CD4-positive, alpha-beta T cell treated with Interleukin-4 for 1 hour (primary cell): ENCODE data around the gene TMEM114.

Experiments
- DNase-seq, 2 donors: peaks; one replicate each; pipeline ENCODE4 v3.0.0-alpha.2; 2020 to 2022

The TMEM114 gene

GRCh38 chr16:8547762-8548161, 42.5 kb downstream of the TMEM114 start:
- DNase-seq = no peak

- no peak for DNase-seq
Observed at GRCh38 chr16:8544406-8544805, 45.9 kb downstream of the TMEM114 start.

- no peak for DNase-seq
Observed at GRCh38 chr16:8543258-8543657, 47.1 kb downstream of the TMEM114 start.

DNA sequence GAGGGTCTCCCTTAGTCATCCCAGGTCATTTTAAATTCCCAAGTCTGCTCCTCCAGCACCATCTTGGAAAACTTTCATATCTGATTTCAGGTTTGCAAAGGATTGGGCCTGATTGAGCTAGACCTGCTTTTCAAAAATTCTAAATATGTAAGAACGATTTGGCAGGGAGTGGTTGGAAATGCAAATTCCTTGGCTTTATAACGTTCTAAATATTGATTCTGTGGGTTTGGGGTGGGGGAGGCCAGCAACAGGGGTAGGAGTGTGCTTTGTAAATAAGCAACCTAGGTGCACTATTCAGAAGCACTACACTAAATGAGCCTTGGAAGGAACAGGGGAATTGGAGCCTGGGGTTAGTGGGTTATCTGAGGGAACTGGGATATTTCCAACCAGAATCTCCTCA, 47.9 kb downstream of the TMEM114 start:
- DNase-seq = no peak

- DNase-seq = no peak
Observed at GRCh38 chr16:8541868-8542267, 48.4 kb downstream of the TMEM114 start.

DNA sequence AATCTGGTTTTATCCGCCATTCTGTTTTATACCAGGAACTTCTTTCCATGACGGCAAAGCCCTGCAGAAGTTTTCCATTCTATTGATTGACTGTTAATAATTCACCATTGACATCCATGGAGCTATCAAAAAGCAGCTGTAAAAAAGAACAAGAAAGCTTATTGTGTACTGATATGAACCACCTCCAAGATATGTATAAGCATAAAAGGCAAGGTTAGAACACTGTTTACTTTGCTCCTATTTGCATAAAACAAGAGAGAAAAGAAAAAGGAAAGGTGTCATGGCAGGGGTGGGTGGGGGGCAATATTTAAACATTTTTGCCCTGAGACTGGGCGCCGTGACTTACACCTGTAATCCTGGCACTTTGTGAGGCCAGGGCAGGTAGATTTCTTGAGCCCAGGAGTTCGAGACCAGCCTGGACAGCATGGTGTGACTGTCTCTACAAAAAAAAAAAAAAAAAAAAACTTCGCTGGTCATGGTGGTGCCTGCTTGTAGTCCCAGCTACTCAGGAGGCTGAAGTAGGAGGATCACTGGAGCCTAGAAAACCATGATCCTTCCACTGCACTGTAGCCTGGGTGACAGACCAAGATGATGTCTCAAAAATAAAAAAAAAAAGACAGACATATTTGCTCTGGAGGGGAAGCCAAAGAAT, 52.5 kb downstream of the TMEM114 start:
- DNase-seq = no peak

DNA sequence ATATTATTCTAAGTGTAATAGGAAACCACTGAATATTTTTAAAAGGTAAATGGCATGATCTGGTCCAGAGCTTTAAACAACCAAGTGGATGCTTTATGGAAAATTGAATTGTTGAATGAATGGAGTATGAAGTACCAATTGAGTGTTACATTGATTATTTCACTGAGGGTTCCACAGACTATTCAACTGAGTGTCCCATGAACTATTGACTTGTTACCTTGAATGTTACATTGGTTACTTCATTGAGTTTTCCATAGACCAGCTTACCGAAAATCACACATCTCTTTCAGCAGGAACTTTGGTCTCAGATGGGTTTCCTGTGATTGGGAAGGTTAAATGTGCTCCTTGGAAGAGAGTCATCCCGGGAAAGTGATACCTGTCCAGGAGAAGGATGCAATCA, 56.8 kb downstream of the TMEM114 start:
- no peak for DNase-seq

GRCh38 chr16:8530752-8531384, 59.4 kb downstream of the TMEM114 start:
- no peak for DNase-seq

DNA sequence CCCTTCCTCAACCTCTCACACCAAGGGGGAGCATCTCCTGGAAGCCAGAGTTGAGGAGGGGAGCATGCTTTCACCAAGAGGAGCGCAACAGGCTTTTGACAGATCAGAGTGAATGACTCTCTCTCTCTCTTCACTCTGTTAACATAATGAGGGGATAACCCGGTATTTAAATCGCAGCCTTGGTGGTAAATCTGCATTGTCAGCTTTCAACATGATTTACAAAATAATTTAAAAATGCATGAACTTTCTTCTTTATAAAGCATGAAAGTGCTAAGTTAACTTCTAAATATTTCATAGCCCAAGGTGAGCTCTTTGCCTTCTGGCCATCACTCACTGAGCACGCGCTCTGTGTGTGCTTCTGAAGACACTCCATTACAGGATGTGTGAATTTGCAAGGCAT, 61.8 kb downstream of the TMEM114 start:
- DNase-seq = no peak

GRCh38 chr16:8523932-8524331, 66.4 kb downstream of the TMEM114 start:
- no peak for DNase-seq

DNA sequence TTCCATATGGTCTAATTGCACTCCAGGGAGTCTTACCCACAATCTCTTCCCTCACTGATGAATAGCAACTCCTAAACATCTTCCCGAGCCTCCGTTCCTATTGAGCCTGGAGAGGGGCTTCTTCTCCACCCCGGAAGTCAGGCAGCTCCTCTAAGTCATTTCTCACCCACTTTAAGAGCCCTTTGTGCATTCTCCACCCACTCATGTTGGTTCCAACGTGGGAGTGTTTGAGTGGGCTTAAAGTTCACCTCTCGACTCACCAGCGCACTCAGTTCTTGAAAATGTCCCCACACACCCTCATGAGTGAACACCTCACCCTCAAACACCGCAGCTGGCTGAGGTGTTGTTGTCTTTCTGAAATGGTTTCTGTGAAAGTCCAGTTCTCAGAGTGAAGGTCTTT, 67.6 kb downstream of the TMEM114 start:
- DNase-seq = no peak

DNA sequence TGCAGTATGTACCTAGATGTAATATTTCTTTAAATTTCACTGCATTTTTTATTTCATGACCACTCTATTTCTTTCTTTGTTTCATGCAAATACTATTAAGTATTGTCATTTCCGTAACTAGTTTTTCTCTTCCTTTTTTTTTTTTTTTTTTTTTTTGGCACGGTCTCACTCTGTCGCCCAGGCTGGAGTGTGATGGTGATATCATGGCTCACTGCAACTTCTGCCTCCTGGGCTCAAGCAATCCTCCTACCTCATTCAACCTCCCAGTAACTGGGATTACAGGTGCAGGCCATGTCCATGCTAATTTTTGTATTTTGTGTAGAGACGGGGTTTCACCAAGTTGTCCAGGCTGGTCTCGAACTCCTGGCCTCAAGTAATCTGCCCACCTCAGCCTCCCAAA, 70.7 kb downstream of the TMEM114 start:
- DNase-seq = no peak
